ENCODE results near the gene ATG4C.

The ATG4C gene

GRCh38 chr1:62901650-62902049 is 117.7 kb downstream of the ATG4C start:
- Histone ChIP-seq H3K36me3 (ENCODE audit: control insufficient read depth in 5 of 5, insufficient read depth in 5 of 5, low read length in 5 of 5) (no peaks in the 10 kb centered on the region), H3K9me3 (ENCODE audit: control insufficient read depth in 5 of 5, low read length in 5 of 5) (no peaks in the 10 kb centered on the region), H3K4me1 (ENCODE audit: control insufficient read depth in 5 of 5, insufficient read depth in 5 of 5, low read length in 5 of 5) (no peaks in the 10 kb centered on the region), H3K27me3 (ENCODE audit: control insufficient read depth in 5 of 5, insufficient read depth in 4 of 5, low read length in 5 of 5) (no peaks in the 10 kb centered on the region), H3K9ac (ENCODE audit: low read length in 5 of 5) (no peak overlapping the region), H3K4me3 (ENCODE audit: low read depth in 1 of 5, low read length in 5 of 5) (no peak overlapping the region), H3K27ac (ENCODE audit: low read depth, low read length) (no peak overlapping the region)

GRCh38 chr1:62903522-62903921 is 119.6 kb downstream of the ATG4C start:
- Histone ChIP-seq H3K36me3 (ENCODE audit: control insufficient read depth in 5 of 5, insufficient read depth in 5 of 5, low read length in 5 of 5) (no peaks in the 10 kb centered on the region), H3K4me3 (ENCODE audit: low read depth in 1 of 5, low read length in 5 of 5) (no peak overlapping the region), H3K9ac (ENCODE audit: low read length in 5 of 5) (no peak overlapping the region), H3K9me3 (ENCODE audit: control insufficient read depth in 5 of 5, low read length in 5 of 5) (no peaks in the 10 kb centered on the region), H3K27me3 (ENCODE audit: control insufficient read depth in 5 of 5, insufficient read depth in 4 of 5, low read length in 5 of 5) (no peaks in the 10 kb centered on the region), H3K4me1 (ENCODE audit: control insufficient read depth in 5 of 5, insufficient read depth in 5 of 5, low read length in 5 of 5) (no peaks in the 10 kb centered on the region), H3K27ac (ENCODE audit: low read depth, low read length) (no peak overlapping the region)

- Histone ChIP-seq H3K36me3 (ENCODE audit: control insufficient read depth in 5 of 5, insufficient read depth in 5 of 5, low read length in 5 of 5) (no peaks in the 10 kb centered on the region), H3K27me3 (ENCODE audit: control insufficient read depth in 5 of 5, insufficient read depth in 4 of 5, low read length in 5 of 5) (no peaks in the 10 kb centered on the region), H3K27ac (ENCODE audit: low read depth, low read length) (no peak overlapping the region), H3K9ac (ENCODE audit: low read length in 5 of 5) (no peak overlapping the region), H3K4me3 (ENCODE audit: low read depth in 1 of 5, low read length in 5 of 5) (no peak overlapping the region), H3K4me1 (ENCODE audit: control insufficient read depth in 5 of 5, insufficient read depth in 5 of 5, low read length in 5 of 5) (no peaks in the 10 kb centered on the region), H3K9me3 (ENCODE audit: control insufficient read depth in 5 of 5, low read length in 5 of 5) (no peaks in the 10 kb centered on the region)
These were observed 120.3 kb downstream of the ATG4C start for GRCh38 chr1:62903982-62904855.

- no peak overlapping the region for H3K9ac ChIP-seq (ENCODE audit: low read length in 5 of 5)
- H3K9me3 ChIP-seq (ENCODE audit: control insufficient read depth in 5 of 5, low read length in 5 of 5): no peaks in the 10 kb centered on the region
- no peaks in the 10 kb centered on the region for H3K27me3 ChIP-seq (ENCODE audit: control insufficient read depth in 5 of 5, insufficient read depth in 4 of 5, low read length in 5 of 5)
- no peak overlapping the region for H3K4me3 ChIP-seq (ENCODE audit: low read depth in 1 of 5, low read length in 5 of 5)
- H3K27ac ChIP-seq (ENCODE audit: low read depth, low read length): no peak overlapping the region
- no peaks in the 10 kb centered on the region for H3K4me1 ChIP-seq (ENCODE audit: control insufficient read depth in 5 of 5, insufficient read depth in 5 of 5, low read length in 5 of 5)
- no peaks in the 10 kb centered on the region for H3K36me3 ChIP-seq (ENCODE audit: control insufficient read depth in 5 of 5, insufficient read depth in 5 of 5, low read length in 5 of 5)
These were observed 120.9 kb downstream of the ATG4C start for GRCh38 chr1:62904856-62905225.

GRCh38 chr1:62905309-62905708 is 121.4 kb downstream of the ATG4C start:
- Histone ChIP-seq H3K4me1 (ENCODE audit: control insufficient read depth in 5 of 5, insufficient read depth in 5 of 5, low read length in 5 of 5) (no peaks in the 10 kb centered on the region), H3K4me3 (ENCODE audit: low read depth in 1 of 5, low read length in 5 of 5) (no peak overlapping the region), H3K27me3 (ENCODE audit: control insufficient read depth in 5 of 5, insufficient read depth in 4 of 5, low read length in 5 of 5) (no peaks in the 10 kb centered on the region), H3K9ac (ENCODE audit: low read length in 5 of 5) (no peak overlapping the region), H3K27ac (ENCODE audit: low read depth, low read length) (no peak overlapping the region), H3K9me3 (ENCODE audit: control insufficient read depth in 5 of 5, low read length in 5 of 5) (no peaks in the 10 kb centered on the region), H3K36me3 (ENCODE audit: control insufficient read depth in 5 of 5, insufficient read depth in 5 of 5, low read length in 5 of 5) (no peaks in the 10 kb centered on the region)

- Histone ChIP-seq H3K27ac (ENCODE audit: low read depth, low read length) (no peak overlapping the region), H3K27me3 (ENCODE audit: control insufficient read depth in 5 of 5, insufficient read depth in 4 of 5, low read length in 5 of 5) (no peaks in the 10 kb centered on the region), H3K9ac (ENCODE audit: low read length in 5 of 5) (no peak overlapping the region), H3K4me3 (ENCODE audit: low read depth in 1 of 5, low read length in 5 of 5) (no peak overlapping the region), H3K9me3 (ENCODE audit: control insufficient read depth in 5 of 5, low read length in 5 of 5) (no peaks in the 10 kb centered on the region), H3K4me1 (ENCODE audit: control insufficient read depth in 5 of 5, insufficient read depth in 5 of 5, low read length in 5 of 5) (no peaks in the 10 kb centered on the region), H3K36me3 (ENCODE audit: control insufficient read depth in 5 of 5, insufficient read depth in 5 of 5, low read length in 5 of 5) (no peaks in the 10 kb centered on the region)
These were observed 121.9 kb downstream of the ATG4C start for GRCh38 chr1:62905872-62906271.

- H3K9me3 ChIP-seq (ENCODE audit: control insufficient read depth in 5 of 5, low read length in 5 of 5): peaks cover 0 to 2% (median 0%) of the 10 kb centered on the region in 5 donors
- H3K27ac ChIP-seq (ENCODE audit: low read depth, low read length): no peak overlapping the region
- H3K36me3 ChIP-seq (ENCODE audit: control insufficient read depth in 5 of 5, insufficient read depth in 5 of 5, low read length in 5 of 5): no peaks in the 10 kb centered on the region
- no peaks in the 10 kb centered on the region for H3K27me3 ChIP-seq (ENCODE audit: control insufficient read depth in 5 of 5, insufficient read depth in 4 of 5, low read length in 5 of 5)
- H3K4me1 ChIP-seq (ENCODE audit: control insufficient read depth in 5 of 5, insufficient read depth in 5 of 5, low read length in 5 of 5): no peaks in the 10 kb centered on the region
- H3K4me3 ChIP-seq (ENCODE audit: low read depth in 1 of 5, low read length in 5 of 5): no peak overlapping the region
- no peak overlapping the region for H3K9ac ChIP-seq (ENCODE audit: low read length in 5 of 5)
These were observed 122.5 kb downstream of the ATG4C start for GRCh38 chr1:62906428-62906886.

GRCh38 chr1:62908168-62908695 is 124.3 kb downstream of the ATG4C start:
- no peak overlapping the region for H3K4me3 ChIP-seq (ENCODE audit: low read depth in 1 of 5, low read length in 5 of 5)
- H3K9me3 ChIP-seq (ENCODE audit: control insufficient read depth in 5 of 5, low read length in 5 of 5): peaks cover 0 to 2% (median 0%) of the 10 kb centered on the region in 5 donors
- no peaks in the 10 kb centered on the region for H3K36me3 ChIP-seq (ENCODE audit: control insufficient read depth in 5 of 5, insufficient read depth in 5 of 5, low read length in 5 of 5)
- no peaks in the 10 kb centered on the region for H3K27me3 ChIP-seq (ENCODE audit: control insufficient read depth in 5 of 5, insufficient read depth in 4 of 5, low read length in 5 of 5)
- H3K9ac ChIP-seq (ENCODE audit: low read length in 5 of 5): peak overlapping the region in 1 of 5 donors; percentile 14
- no peaks in the 10 kb centered on the region for H3K4me1 ChIP-seq (ENCODE audit: control insufficient read depth in 5 of 5, insufficient read depth in 5 of 5, low read length in 5 of 5)
- no peak overlapping the region for H3K27ac ChIP-seq (ENCODE audit: low read depth, low read length)

GRCh38 chr1:62912028-62912638 is 128.2 kb downstream of the ATG4C start:
- Histone ChIP-seq H3K27me3 (ENCODE audit: control insufficient read depth in 5 of 5, insufficient read depth in 4 of 5, low read length in 5 of 5) (peaks cover 0 to 4% (median 0%) of the 10 kb centered on the region in 5 donors), H3K9ac (ENCODE audit: low read length in 5 of 5) (no peak overlapping the region), H3K27ac (ENCODE audit: low read depth, low read length) (no peak overlapping the region), H3K36me3 (ENCODE audit: control insufficient read depth in 5 of 5, insufficient read depth in 5 of 5, low read length in 5 of 5) (no peaks in the 10 kb centered on the region), H3K9me3 (ENCODE audit: control insufficient read depth in 5 of 5, low read length in 5 of 5) (peaks cover 0 to 2% (median 0%) of the 10 kb centered on the region in 5 donors), H3K4me1 (ENCODE audit: control insufficient read depth in 5 of 5, insufficient read depth in 5 of 5, low read length in 5 of 5) (no peaks in the 10 kb centered on the region), H3K4me3 (ENCODE audit: low read depth in 1 of 5, low read length in 5 of 5) (no peak overlapping the region)

Measured in subcutaneous abdominal adipose tissue (tissue), 5 donors.